Fibroblast of villous mesenchyme (primary cell): ENCODE results near the gene APOE. TPM values are rescaled to one million over a fixed set of nuclear protein-coding genes. Genes with fewer than 3 reads are reported as not detected.
"Not testable (repeated sequence)": the region's sequence is repeated elsewhere in the genome, so short reads cannot be mapped to it uniquely, and the experiment has no call there.

Experiments used
- DNase-seq: peaks from one replicate; pipeline ENCODE4 v3.0.0-alpha.2; 2010; ENCODE audit warnings: low read depth
- H3K4me3 ChIP-seq: 2 replicates; pipeline ENCODE4 v1.5.1; 2011; ENCODE audit warnings: low read depth, mild to moderate bottlenecking, low read length
- CTCF ChIP-seq: IDR thresholded peaks from 2 replicates; pipeline ENCODE4 v1.5.1; 2012; ENCODE audit warnings: low read depth, mild to moderate bottlenecking, low read length; ENCODE audit not compliant: insufficient read depth
- total RNA-seq: library from RNA; depleted of rRNA; stranded (reverse); fragments of >200 nt; gene quantifications from 2 replicates; pipeline ENCODE4 v1.2.3, GENCODE V29; 2012

The APOE gene
- total RNA-seq, 1 donor, result 16.4 TPM

- DNase-seq, result no peak
Measured at GRCh38 chr19:44884566-44884965, 21.0 kb upstream of the APOE start.

GRCh38 chr19:44886141-44886540 lies 19.5 kb upstream of the APOE start:
- no peak for TF ChIP-seq CTCF
- H3K4me3 ChIP-seq, result no peak overlapping the region
- no peak for DNase-seq

More at GRCh38 chr19:44884566-44884965, 21.0 kb upstream of the APOE start:
- no peak for TF ChIP-seq CTCF
- H3K4me3 ChIP-seq, result no peak overlapping the region

GRCh38 chr19:44887648-44888047 lies 17.9 kb upstream of the APOE start:
- TF ChIP-seq CTCF, result no peak
- DNase-seq, result no peak

GRCh38 chr19:44888335-44888734 lies 17.3 kb upstream of the APOE start:
- not testable (repeated sequence) for H3K4me3 ChIP-seq, DNase-seq

More at GRCh38 chr19:44887648-44888047, 17.9 kb upstream of the APOE start:
- H3K4me3 ChIP-seq, result no peak overlapping the region

GRCh38 chr19:44889830-44890365 lies 15.7 kb upstream of the APOE start:
- H3K4me3 ChIP-seq, result peak overlapping the region; percentile 64
- no peak for DNase-seq
- TF ChIP-seq CTCF, result no peak

- peak; percentile 99 for DNase-seq
- no peak for TF ChIP-seq CTCF
- peak overlapping the region; percentile 64 for H3K4me3 ChIP-seq
Measured at GRCh38 chr19:44890366-44891015, 15.1 kb upstream of the APOE start.

GRCh38 chr19:44891016-44891882 lies 14.3 kb upstream of the APOE start, which contains the start of gene TOMM40:
Gene TOMM40 (plus strand): TSS chr19:44891254. CDS start chr19:44891416, 162 bp downstream.
- TF ChIP-seq CTCF, result no peak
- peak; percentile 100 for DNase-seq

More at GRCh38 chr19:44891016-44891882, 14.3 kb upstream of the APOE start, which contains the start of gene TOMM40:
- H3K4me3 ChIP-seq, result peak within 1 kb of the TSS; percentile 83
